IMR-90 (cell line): Measurements from ENCODE around the gene MAP2K5. TPM values are rescaled to one million over a fixed set of nuclear protein-coding genes. Genes with fewer than 3 reads are reported as not detected.

ENCODE experiments used
- ATAC-seq: fragments of 200-7000 bp; cut with Tn5 transposase; 2 replicates; pipeline ENCODE4 v1.9.1; 2020; ENCODE audit warnings: low read depth, mild to moderate bottlenecking, moderate library complexity
- BruUV-seq: library from RNA; stranded (reverse); fragments of 400-500 nt; replicated peaks from 2 replicates; lab custom pipeline; 2021; lab: Mats Ljungman, UMichigan
- CTCF ChIA-PET: fragments of 300-600 bp; formaldehyde crosslinking; extraction: SDS; loops from one replicate; lab custom pipeline; 2021; ENCODE audit warnings: antibody characterized with exemption; lab: Yijun Ruan, JAX
- POLR2A ChIA-PET: fragments of 300-600 bp; sonication (Branson Sonifier 250); formaldehyde crosslinking; loops from one replicate; lab custom pipeline; 2022; ENCODE audit warnings: antibody characterized with exemption; ENCODE audit not compliant: unreplicated experiment; lab: Charles Lee
- DNase-seq: peaks from one replicate; pipeline ENCODE4 v3.0.0; 2013
- H2AFZ ChIP-seq: replicated peaks from 2 replicates; pipeline ENCODE3; 2013; ENCODE audit warnings: low read length, mild to moderate bottlenecking; ENCODE audit not compliant: poor library complexity
- H2AK5ac ChIP-seq: 2 replicates; pipeline ENCODE4 v1.6.1; 2013; ENCODE audit warnings: low read depth, low read length, inconsistent platforms
- H2AK9ac ChIP-seq: replicated peaks from 2 replicates; pipeline ENCODE3; 2013; ENCODE audit warnings: mild to moderate bottlenecking, low read depth, low read length, moderate library complexity; ENCODE audit not compliant: poor library complexity
- H2BK120ac ChIP-seq: 2 replicates; pipeline ENCODE4 v1.6.1; 2013; ENCODE audit warnings: low read depth, low read length, inconsistent platforms
- H2BK15ac ChIP-seq: 3 replicates; pipeline ENCODE4 v1.6.1; 2013; ENCODE audit warnings: low read depth, low read length, inconsistent platforms
- H2BK20ac ChIP-seq: 2 replicates; pipeline ENCODE4 v1.6.1; 2013; ENCODE audit warnings: low read depth, mild to moderate bottlenecking, inconsistent platforms, low read length, moderate library complexity
- H2BK5ac ChIP-seq: 2 replicates; pipeline ENCODE4 v1.6.1; 2013; ENCODE audit warnings: mild to moderate bottlenecking, low read depth, low read length, inconsistent platforms; ENCODE audit not compliant: poor library complexity, severe bottlenecking
- H3K14ac ChIP-seq: replicated peaks from 2 replicates; pipeline ENCODE4 v1.6.1; 2013; ENCODE audit warnings: low read depth, low read length, inconsistent platforms
- H3K18ac ChIP-seq: 2 replicates; pipeline ENCODE4 v1.6.1; 2013; ENCODE audit warnings: low read depth, low read length, control low read depth
- H3K23ac ChIP-seq: 2 replicates; pipeline ENCODE4 v1.6.1; 2013; ENCODE audit warnings: low read depth, low read length, inconsistent platforms
- H3K27ac ChIP-seq: 2 replicates; pipeline ENCODE4 v1.5.1; 2013; ENCODE audit warnings: mild to moderate bottlenecking, control low read depth, low read length; ENCODE audit not compliant: insufficient read depth
- H3K27me3 ChIP-seq: 2 replicates; pipeline ENCODE4 v1.6.1; 2013; ENCODE audit warnings: low read length; ENCODE audit not compliant: control insufficient read depth, insufficient read depth
- H3K36me3 ChIP-seq: 2 replicates; pipeline ENCODE4 v1.6.1; 2013; ENCODE audit warnings: low read length, mixed read lengths; ENCODE audit not compliant: control insufficient read depth, insufficient read depth
- H3K4ac ChIP-seq: 2 replicates; pipeline ENCODE4 v1.6.1; 2013; ENCODE audit warnings: low read depth, low read length, inconsistent platforms
- H3K4me1 ChIP-seq: 2 replicates; pipeline ENCODE4 v1.6.1; 2013; ENCODE audit warnings: low read length, mixed read lengths; ENCODE audit not compliant: control insufficient read depth, insufficient read depth
- H3K4me2 ChIP-seq: 2 replicates; pipeline ENCODE4 v1.6.1; 2013; ENCODE audit warnings: low read depth, mild to moderate bottlenecking, control low read depth, low read length, moderate library complexity
- H3K4me3 ChIP-seq: 2 replicates; pipeline ENCODE4 v1.5.1; 2013; ENCODE audit warnings: low read depth, mild to moderate bottlenecking, control low read depth, low read length, moderate library complexity; ENCODE audit not compliant: insufficient read depth
- H3K56ac ChIP-seq: 2 replicates; pipeline ENCODE4 v1.6.1; 2013; ENCODE audit warnings: low read length, inconsistent platforms; ENCODE audit not compliant: insufficient read depth; ENCODE audit errors: extremely low read depth
- H3K79me1 ChIP-seq, 2 experiments: 2 replicates each; pipeline ENCODE4 v1.6.1; 2013; ENCODE audit warnings: low read length in 2 of 2, inconsistent platforms in 1 of 2, low read depth in 1 of 2
- H3K9ac ChIP-seq: 2 replicates; pipeline ENCODE4 v1.6.1; 2013; ENCODE audit warnings: low read depth, low read length, control low read depth
- H3K9me1 ChIP-seq: 2 replicates; pipeline ENCODE4 v1.6.1; 2013; ENCODE audit warnings: low read length, inconsistent platforms; ENCODE audit not compliant: insufficient read depth
- H3K9me3 ChIP-seq: 2 replicates; pipeline ENCODE4 v1.6.1; 2013; ENCODE audit warnings: low read length; ENCODE audit not compliant: control insufficient read depth, insufficient read depth
- H4K20me1 ChIP-seq: 2 replicates; pipeline ENCODE4 v1.6.1; 2013; ENCODE audit warnings: low read length, inconsistent platforms; ENCODE audit not compliant: insufficient read depth
- H4K5ac ChIP-seq: 2 replicates; pipeline ENCODE4 v1.6.1; 2013; ENCODE audit warnings: mild to moderate bottlenecking, low read depth, low read length, control low read depth
- H4K8ac ChIP-seq, 2 experiments: 2 replicates each; pipeline ENCODE4 v1.6.1; 2013; ENCODE audit warnings: low read depth in 2 of 2, low read length in 2 of 2, control low read depth in 1 of 2, inconsistent platforms in 1 of 2
- H4K91ac ChIP-seq: 2 replicates; pipeline ENCODE4 v1.6.1; 2013; ENCODE audit warnings: low read depth, low read length, inconsistent platforms; ENCODE audit not compliant: insufficient read depth
- CEBPB ChIP-seq: IDR thresholded peaks from 2 replicates; pipeline ENCODE4 v1.6.1; 2012; ENCODE audit warnings: low read depth, low read length, improper control_type of control experiment
- CHD1 ChIP-seq: IDR thresholded peaks from 2 replicates; pipeline ENCODE4 v1.6.1; 2012; ENCODE audit warnings: low read depth, low read length, improper control_type of control experiment
- MAFK ChIP-seq: IDR thresholded peaks from 2 replicates; pipeline ENCODE4 v1.6.1; 2012; ENCODE audit warnings: low read depth, low read length, improper control_type of control experiment
- MAZ ChIP-seq: IDR thresholded peaks from 2 replicates; pipeline ENCODE4 v1.6.1; 2012; ENCODE audit warnings: low read depth, mild to moderate bottlenecking, low read length, improper control_type of control experiment, moderate library complexity, borderline replicate concordance
- MXI1 ChIP-seq: IDR thresholded peaks from 2 replicates; pipeline ENCODE4 v1.6.1; 2012; ENCODE audit warnings: low read depth, mild to moderate bottlenecking, low read length, moderate library complexity, borderline replicate concordance
- POLR2A ChIP-seq: IDR thresholded peaks from 2 replicates; pipeline ENCODE4 v1.6.1; 2012; ENCODE audit warnings: mild to moderate bottlenecking, low read depth, low read length
- RAD21 ChIP-seq: IDR thresholded peaks from 2 replicates; pipeline ENCODE4 v1.6.1; 2012; ENCODE audit warnings: low read length, improper control_type of control experiment
- RCOR1 ChIP-seq: IDR thresholded peaks from 2 replicates; pipeline ENCODE4 v1.6.1; 2012; ENCODE audit warnings: mild to moderate bottlenecking, low read length, improper control_type of control experiment; ENCODE audit not compliant: insufficient replicate concordance
- whole genome bisulfite sequencing, 2 experiments: methylation state at CpG; one replicate each; pipeline versions ENCODE4 v1.1.5 to v1.1.7; 2013; ENCODE audit warnings: missing lambda C conversion rate in 2 of 2; ENCODE audit not compliant: insufficient read length in 1 of 2; ENCODE audit errors: extremely low coverage in 2 of 2; 5-methylcytosine and 5-hydroxymethylcytosine counted together
- dilution Hi-C: fragments of 300-500 bp; cut with HindIII; formaldehyde crosslinking; loops from one replicate; pipeline ENCODE4 v1.14.3; 2018; ENCODE audit warnings: low sequenced_read_pairs; ENCODE audit not compliant: unreplicated experiment
- in situ Hi-C: fragments of 300-500 bp; cut with MboI; formaldehyde crosslinking; loops from 3 replicates; pipeline ENCODE4 v1.14.3; 2019; ENCODE audit warnings: low sequenced_read_pairs, inconsistent platforms, mixed read lengths
- intact Hi-C: fragments of 100-400 bp; cut with micrococcal nuclease; formaldehyde crosslinking; loops from 2 replicates; pipeline ENCODE4 v1.10.0; 2022
- polyA plus RNA-seq, 3 experiments: library from polyadenylated mRNA; depleted of rRNA; stranded (reverse); fragments of >200 nt; gene quantifications; 2 replicates each; pipeline ENCODE4 v1.2.3, GENCODE V29; 2012; ENCODE audit warnings: low replicate concordance in 1 of 3
- total RNA-seq: library from RNA; depleted of rRNA; stranded (reverse); fragments of >200 nt; gene quantifications from 2 replicates; pipeline ENCODE4 v1.2.3, GENCODE V29; 2012
- TF ChIP-seq, protein P1 (sequence below): fragments of 150-350 bp; IDR thresholded peaks from 2 replicates; pipeline ENCODE4 v1.6.1; 2016; ENCODE audit warnings: low read depth, mild to moderate bottlenecking, low read length, moderate library complexity, borderline replicate concordance
- TF ChIP-seq, protein P2 (sequence below): fragments of 150-350 bp; IDR thresholded peaks from 2 replicates; pipeline ENCODE4 v1.6.1; 2017; ENCODE audit warnings: mild to moderate bottlenecking, antibody characterized with exemption, low read length, low read depth

MAP2K5 gene
- total and polyA plus RNA-seq, 2 of the 4 experiments (the other 2 are of a cell fraction), result 1.6 to 6.1 TPM

DNA sequence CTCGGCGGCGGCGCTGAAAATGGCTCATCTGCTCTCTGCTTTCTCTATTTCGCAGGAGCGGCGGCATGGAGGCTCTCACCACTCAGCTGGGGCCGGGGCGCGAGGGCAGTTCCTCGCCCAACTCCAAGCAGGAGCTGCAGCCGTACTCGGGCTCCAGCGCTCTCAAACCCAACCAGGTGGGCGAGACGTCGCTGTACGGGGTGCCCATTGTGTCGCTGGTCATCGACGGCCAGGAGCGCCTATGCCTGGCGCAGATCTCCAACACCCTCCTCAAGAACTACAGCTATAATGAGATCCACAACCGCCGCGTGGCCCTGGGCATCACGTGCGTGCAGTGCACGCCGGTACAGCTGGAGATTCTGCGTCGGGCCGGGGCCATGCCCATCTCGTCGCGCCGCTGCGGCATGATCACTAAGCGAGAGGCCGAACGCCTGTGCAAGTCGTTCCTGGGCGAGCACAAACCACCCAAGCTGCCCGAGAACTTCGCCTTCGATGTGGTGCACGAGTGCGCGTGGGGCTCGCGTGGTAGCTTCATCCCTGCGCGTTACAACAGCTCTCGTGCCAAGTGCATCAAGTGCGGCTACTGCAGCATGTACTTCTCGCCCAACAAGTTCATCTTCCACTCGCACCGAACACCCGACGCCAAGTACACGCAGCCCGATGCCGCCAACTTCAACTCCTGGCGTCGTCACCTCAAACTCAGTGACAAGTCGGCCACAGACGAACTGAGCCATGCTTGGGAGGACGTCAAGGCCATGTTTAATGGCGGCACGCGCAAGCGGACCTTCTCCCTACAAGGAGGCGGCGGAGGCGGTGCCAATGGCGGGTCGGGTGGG, 283.6 kb downstream of the MAP2K5 start (continued):
- TF ChIP-seq, protein P1, sequence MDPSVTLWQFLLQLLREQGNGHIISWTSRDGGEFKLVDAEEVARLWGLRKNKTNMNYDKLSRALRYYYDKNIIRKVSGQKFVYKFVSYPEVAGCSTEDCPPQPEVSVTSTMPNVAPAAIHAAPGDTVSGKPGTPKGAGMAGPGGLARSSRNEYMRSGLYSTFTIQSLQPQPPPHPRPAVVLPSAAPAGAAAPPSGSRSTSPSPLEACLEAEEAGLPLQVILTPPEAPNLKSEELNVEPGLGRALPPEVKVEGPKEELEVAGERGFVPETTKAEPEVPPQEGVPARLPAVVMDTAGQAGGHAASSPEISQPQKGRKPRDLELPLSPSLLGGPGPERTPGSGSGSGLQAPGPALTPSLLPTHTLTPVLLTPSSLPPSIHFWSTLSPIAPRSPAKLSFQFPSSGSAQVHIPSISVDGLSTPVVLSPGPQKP, result no peak

DNA sequence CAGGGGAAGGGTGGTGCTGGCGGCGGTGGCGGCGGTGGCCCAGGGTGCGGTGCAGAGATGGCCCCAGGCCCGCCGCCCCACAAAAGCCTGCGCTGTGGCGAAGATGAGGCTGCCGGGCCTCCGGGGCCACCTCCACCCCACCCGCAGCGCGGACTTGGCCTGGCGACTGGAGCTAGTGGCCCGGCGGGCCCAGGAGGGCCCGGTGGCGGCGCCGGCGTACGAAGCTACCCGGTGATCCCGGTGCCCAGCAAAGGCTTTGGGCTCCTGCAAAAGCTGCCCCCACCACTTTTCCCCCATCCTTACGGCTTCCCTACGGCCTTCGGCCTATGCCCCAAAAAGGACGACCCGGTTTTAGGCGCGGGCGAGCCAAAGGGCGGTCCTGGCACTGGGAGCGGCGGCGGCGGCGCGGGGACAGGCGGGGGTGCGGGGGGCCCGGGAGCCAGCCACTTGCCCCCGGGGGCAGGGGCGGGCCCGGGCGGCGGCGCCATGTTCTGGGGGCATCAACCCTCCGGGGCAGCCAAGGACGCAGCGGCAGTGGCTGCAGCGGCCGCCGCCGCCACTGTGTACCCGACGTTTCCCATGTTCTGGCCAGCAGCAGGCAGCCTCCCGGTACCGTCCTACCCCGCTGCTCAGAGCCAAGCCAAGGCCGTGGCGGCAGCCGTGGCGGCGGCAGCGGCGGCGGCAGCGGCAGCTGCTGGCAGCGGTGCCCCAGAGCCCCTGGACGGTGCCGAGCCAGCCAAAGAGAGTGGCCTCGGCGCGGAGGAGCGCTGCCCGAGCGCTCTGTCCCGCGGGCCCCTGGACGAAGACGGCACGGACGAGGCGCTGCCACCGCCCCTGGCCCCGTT, 284.4 kb downstream of the MAP2K5 start:
- Histone ChIP-seq H3K4me1 (peaks cover 3% of the 10 kb centered on the region; the same call in 1 of the 2 replicates), H3K4me2 (no peak overlapping the region), H2BK5ac (no peak overlapping the region), H3K14ac (no peak overlapping the region), H2BK15ac (no peak overlapping the region), H3K36me3 (no peaks in the 10 kb centered on the region), H3K9me3 (peaks cover 17% of the 10 kb centered on the region), H3K9ac (no peak overlapping the region), H3K9me1 (no peaks in the 10 kb centered on the region; the same call in 1 of the 2 replicates), H2BK120ac (no peak overlapping the region), H3K79me1 (no peaks in the 10 kb centered on the region), H4K5ac (no peak overlapping the region), H3K4me3 (no peak overlapping the region), H2AFZ (no peak overlapping the region), H4K91ac (no peak overlapping the region), H3K23ac (no peak overlapping the region), H4K20me1 (peaks cover 20% of the 10 kb centered on the region), H3K56ac (no peak overlapping the region), H3K4ac (no peak overlapping the region), H2AK5ac (no peak overlapping the region), H2BK20ac (no peak overlapping the region), H3K18ac (no peak overlapping the region), H3K27me3 (peaks cover 94% of the 10 kb centered on the region), H4K8ac (no peak overlapping the region), H2AK9ac (no peak overlapping the region), H3K27ac (no peak overlapping the region)
- 3% methylated on average over 44 of the region's 88 CpGs; no CpG with 5 or more reads in 1 of the 2 experiments for WGBS, 2 experiments
- ChIA-PET POLR2A (no interaction called here), CTCF (no interaction called here)
- TF ChIP-seq RCOR1 (no peak), MAFK (no peak), MAZ (no peak), CHD1 (no peak), RAD21 (no peak), CEBPB (no peak), POLR2A (no peak), MXI1 (no peak)
- TF ChIP-seq, protein P2, sequence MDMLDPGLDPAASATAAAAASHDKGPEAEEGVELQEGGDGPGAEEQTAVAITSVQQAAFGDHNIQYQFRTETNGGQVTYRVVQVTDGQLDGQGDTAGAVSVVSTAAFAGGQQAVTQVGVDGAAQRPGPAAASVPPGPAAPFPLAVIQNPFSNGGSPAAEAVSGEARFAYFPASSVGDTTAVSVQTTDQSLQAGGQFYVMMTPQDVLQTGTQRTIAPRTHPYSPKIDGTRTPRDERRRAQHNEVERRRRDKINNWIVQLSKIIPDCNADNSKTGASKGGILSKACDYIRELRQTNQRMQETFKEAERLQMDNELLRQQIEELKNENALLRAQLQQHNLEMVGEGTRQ, result no peak
- no peak for ATAC-seq
- DNase-seq, result no peak
- in situ Hi-C loops, result no loop called here
- BruUV-seq, result no TSS peak
- dilution Hi-C loops, result no loop called here
- intact Hi-C loops, result no loop called here
